Activated CD8-positive, alpha-beta T cell treated with anti-CD3 and anti-CD28 coated beads for 36 hours (primary cell): ENCODE data around the gene AZI2. TPM values are rescaled to one million over a fixed set of nuclear protein-coding genes. Genes with fewer than 3 reads are reported as not detected.

Source experiments
- ATAC-seq: fragments of 200-7000 bp; cut with Tn5 transposase; one replicate; pipeline ENCODE4 v1.10.0; 2021; ENCODE audit warnings: mild to moderate bottlenecking, moderate library complexity
- CTCF ChIA-PET: fragments of 350-600 bp; sonication (Branson Sonifier 250); formaldehyde crosslinking; loops from one replicate; lab custom pipeline; 2021; ENCODE audit warnings: antibody characterized with exemption; lab: Charles Lee
- POLR2A ChIA-PET: fragments of 350-600 bp; sonication (Branson Sonifier 250); formaldehyde crosslinking; loops from one replicate; lab custom pipeline; 2021; ENCODE audit warnings: antibody characterized with exemption; lab: Charles Lee
- DNase-seq: peaks from one replicate; pipeline ENCODE4 v3.0.0-alpha.2; 2020
- H3K27ac Mint-ChIP-seq: one replicate; pipeline ENCODE4 v1.8.0; 2021; ENCODE audit warnings: mild to moderate bottlenecking, mixed read lengths
- H3K27me3 Mint-ChIP-seq: one replicate; pipeline ENCODE4 v1.8.0; 2021; ENCODE audit warnings: mixed read lengths
- H3K36me3 Mint-ChIP-seq: one replicate; pipeline ENCODE4 v1.8.0; 2021; ENCODE audit warnings: low read depth, mixed read lengths
- H3K4me1 Mint-ChIP-seq: one replicate; pipeline ENCODE4 v1.8.0; 2021; ENCODE audit warnings: low read depth, mixed read lengths
- H3K4me3 Mint-ChIP-seq: one replicate; pipeline ENCODE4 v1.8.0; 2021; ENCODE audit warnings: mild to moderate bottlenecking, moderate library complexity, mixed read lengths
- H3K9me3 Mint-ChIP-seq: one replicate; pipeline ENCODE4 v1.8.0; 2021; ENCODE audit warnings: mixed read lengths
- CTCF ChIP-seq: fragments of 200-600 bp; IDR thresholded peaks from one replicate; pipeline ENCODE4 v1.8.0; 2022; ENCODE audit warnings: antibody characterized with exemption, mild to moderate bottlenecking
- intact Hi-C: fragments of 100-400 bp; cut with micrococcal nuclease; formaldehyde crosslinking; loops from one replicate; pipeline ENCODE4 v1.10.0; 2022
- total RNA-seq, 2 experiments: library from RNA; stranded (reverse); gene quantifications; one replicate each; pipeline ENCODE4 v1.2.3, GENCODE V29; 2021

AZI2 gene
- total RNA-seq, 2 experiments from 2014 or later = 35.1 to 39.1 TPM

GRCh38 chr3:28328188-28329151 lies 20.2 kb downstream of the AZI2 start:
- ChIA-PET POLR2A (interaction anchor here (0.7 to 1.3 kb wide), 3 partner anchors 21 to 609 kb away, joined by 3 to 4 read pairs (median 3); no protein-coding TSS in a partner anchor), CTCF (interaction anchor here (0.9 to 9.0 kb wide), 17 partner anchors 9 to 696 kb away, joined by 3 to 99 read pairs (median 4); partner anchors contain the start of genes AZI2, EOMES and ZCWPW2)
- DNase-seq (no peak), ATAC-seq (peak; percentile 22)
- peaks cover 26% of the 10 kb centered on the region for H3K4me1 Mint-ChIP-seq
- no peak overlapping the region for H3K4me3 Mint-ChIP-seq
- peaks cover 14% of the 10 kb centered on the region for H3K36me3 Mint-ChIP-seq
- no peaks in the 10 kb centered on the region for H3K9me3 Mint-ChIP-seq
- peak overlapping the region; percentile 34 for H3K27ac Mint-ChIP-seq
- intact Hi-C loops = loop anchor here (1.0 to 10.0 kb wide), 2 partner anchors 424 to 616 kb away; no protein-coding TSS in a partner anchor
- H3K27me3 Mint-ChIP-seq = no peaks in the 10 kb centered on the region
- peak; percentile 84 for TF ChIP-seq CTCF

GRCh38 chr3:28326458-28326926 lies 22.1 kb downstream of the AZI2 start:
- Mint-ChIP-seq H3K36me3 (peaks cover 20% of the 10 kb centered on the region), H3K4me1 (peaks cover 29% of the 10 kb centered on the region), H3K4me3 (peak overlapping the region; percentile 31), H3K27me3 (no peaks in the 10 kb centered on the region), H3K27ac (peak overlapping the region; percentile 62), H3K9me3 (no peaks in the 10 kb centered on the region)
- TF ChIP-seq CTCF = no peak
- POLR2A ChIA-PET = interaction anchor here (1.0 to 1.4 kb wide), 2 partner anchors 23 to 614 kb away, joined by 3 to 7 read pairs; no protein-coding TSS in a partner anchor
- ATAC-seq = peak; percentile 89
- CTCF ChIA-PET = interaction anchor here (0.9 to 9.0 kb wide), 11 partner anchors 9 to 645 kb away, joined by 3 to 99 read pairs (median 4); partner anchors contain the start of gene EOMES
- DNase-seq = peak; percentile 69
- intact Hi-C loops = loop anchor here (10.0 kb wide), 1 partner anchor 422 kb away; no protein-coding TSS in a partner anchor

GRCh38 chr3:28322464-28322863 lies 26.2 kb downstream of the AZI2 start:
- Mint-ChIP-seq H3K36me3 (peaks cover 31% of the 10 kb centered on the region), H3K27me3 (no peaks in the 10 kb centered on the region), H3K9me3 (no peaks in the 10 kb centered on the region), H3K4me1 (peaks cover 43% of the 10 kb centered on the region), H3K4me3 (no peak overlapping the region), H3K27ac (no peak overlapping the region)
- ATAC-seq (no peak), DNase-seq (no peak)
- ChIA-PET POLR2A (no interaction called here), CTCF (interaction anchor here (0.8 to 9.0 kb wide), 5 partner anchors 16 to 610 kb away, joined by 3 to 99 read pairs (median 3); partner anchors contain the start of gene EOMES)
- intact Hi-C loops = loop anchor here (10.0 kb wide), 1 partner anchor 418 kb away; no protein-coding TSS in a partner anchor
- TF ChIP-seq CTCF = no peak

- ChIA-PET POLR2A (no interaction called here), CTCF (interaction anchor here (1.3 to 9.0 kb wide), 4 partner anchors 20 to 609 kb away, joined by 4 to 99 read pairs (median 6); partner anchors contain the start of gene EOMES)
- peaks cover 31% of the 10 kb centered on the region for H3K36me3 Mint-ChIP-seq
- no peaks in the 10 kb centered on the region for H3K9me3 Mint-ChIP-seq
- H3K27ac Mint-ChIP-seq = peak overlapping the region; percentile 65
- no peak overlapping the region for H3K4me3 Mint-ChIP-seq
- no peak for TF ChIP-seq CTCF
- intact Hi-C loops = loop anchor here (10.0 kb wide), 1 partner anchor 416 kb away; no protein-coding TSS in a partner anchor
- H3K27me3 Mint-ChIP-seq = no peaks in the 10 kb centered on the region
- ATAC-seq (no peak), DNase-seq (no peak)
- peaks cover 31% of the 10 kb centered on the region for H3K4me1 Mint-ChIP-seq
These were observed 27.6 kb downstream of the AZI2 start for GRCh38 chr3:28320981-28321380.
